HUES6 (cell line): ENCODE data around the gene COL25A1.

Experiments used
- H3K27ac ChIP-seq: 2 replicates; pipeline ENCODE4 v1.7.0; 2013; ENCODE audit warnings: low read depth, mild to moderate bottlenecking, low read length, inconsistent platforms
- H3K27me3 ChIP-seq: 2 replicates; pipeline ENCODE4 v1.6.1; 2013; ENCODE audit warnings: low read length; ENCODE audit not compliant: control insufficient read depth, insufficient read depth
- H3K36me3 ChIP-seq: 2 replicates; pipeline ENCODE4 v1.6.1; 2013; ENCODE audit warnings: low read length; ENCODE audit not compliant: control insufficient read depth, insufficient read depth
- H3K4me1 ChIP-seq: 2 replicates; pipeline ENCODE4 v1.6.1; 2013; ENCODE audit warnings: low read length; ENCODE audit not compliant: control insufficient read depth, insufficient read depth
- H3K4me3 ChIP-seq: 2 replicates; pipeline ENCODE4 v1.5.1; 2013; ENCODE audit warnings: low read depth, low read length
- H3K9ac ChIP-seq: one replicate; pipeline ENCODE4 v1.6.1; 2013; ENCODE audit warnings: mild to moderate bottlenecking, low read length
- H3K9me3 ChIP-seq: 2 replicates; pipeline ENCODE4 v1.6.1; 2013; ENCODE audit warnings: low read depth, low read length; ENCODE audit not compliant: control insufficient read depth, insufficient read depth

The COL25A1 gene

GRCh38 chr4:109290918-109291317 lies 11.5 kb downstream of the COL25A1 start:
- Histone ChIP-seq H3K27ac (no peak overlapping the region), H3K27me3 (no peaks in the 10 kb centered on the region), H3K4me3 (no peak overlapping the region), H3K36me3 (no peaks in the 10 kb centered on the region), H3K9ac (no peak overlapping the region), H3K4me1 (no peaks in the 10 kb centered on the region), H3K9me3 (no peaks in the 10 kb centered on the region)

DNA sequence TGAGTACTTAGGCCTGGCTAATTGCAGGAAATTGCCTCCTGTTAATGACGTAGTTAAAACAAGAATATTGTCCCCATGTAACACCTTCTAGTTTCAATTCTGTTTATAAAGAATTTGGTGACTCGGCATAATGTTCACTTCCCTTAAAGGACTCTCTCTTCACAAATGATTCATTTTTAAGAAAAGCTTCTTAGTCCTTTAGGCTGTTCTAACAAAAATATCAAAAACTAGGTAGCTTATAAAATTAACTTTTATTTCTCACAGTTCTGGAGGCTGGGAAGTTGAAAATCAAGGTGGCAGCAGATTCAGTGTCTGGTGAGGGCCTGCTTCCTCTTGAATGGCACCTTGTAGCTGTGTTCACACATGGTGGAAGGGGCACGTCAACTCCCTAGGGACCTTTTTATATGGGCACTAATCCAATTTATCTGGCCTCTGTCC lies 23.8 kb downstream of the COL25A1 start:
- no peaks in the 10 kb centered on the region for H3K36me3 ChIP-seq
- no peaks in the 10 kb centered on the region for H3K9me3 ChIP-seq
- peaks cover 6% of the 10 kb centered on the region; the same call in 1 of the 2 replicates for H3K4me1 ChIP-seq
- H3K9ac ChIP-seq: no peak overlapping the region
- no peaks in the 10 kb centered on the region for H3K27me3 ChIP-seq
- H3K27ac ChIP-seq: no peak overlapping the region
- H3K4me3 ChIP-seq: no peak overlapping the region

- no peaks in the 10 kb centered on the region for H3K27me3 ChIP-seq
- no peaks in the 10 kb centered on the region for H3K36me3 ChIP-seq
- no peak overlapping the region for H3K9ac ChIP-seq
- H3K4me3 ChIP-seq: no peak overlapping the region
- H3K4me1 ChIP-seq: peaks cover 6% of the 10 kb centered on the region; the same call in 1 of the 2 replicates
- H3K9me3 ChIP-seq: no peaks in the 10 kb centered on the region
- no peak overlapping the region for H3K27ac ChIP-seq
Measured at GRCh38 chr4:109276482-109277095, 25.9 kb downstream of the COL25A1 start.

DNA sequence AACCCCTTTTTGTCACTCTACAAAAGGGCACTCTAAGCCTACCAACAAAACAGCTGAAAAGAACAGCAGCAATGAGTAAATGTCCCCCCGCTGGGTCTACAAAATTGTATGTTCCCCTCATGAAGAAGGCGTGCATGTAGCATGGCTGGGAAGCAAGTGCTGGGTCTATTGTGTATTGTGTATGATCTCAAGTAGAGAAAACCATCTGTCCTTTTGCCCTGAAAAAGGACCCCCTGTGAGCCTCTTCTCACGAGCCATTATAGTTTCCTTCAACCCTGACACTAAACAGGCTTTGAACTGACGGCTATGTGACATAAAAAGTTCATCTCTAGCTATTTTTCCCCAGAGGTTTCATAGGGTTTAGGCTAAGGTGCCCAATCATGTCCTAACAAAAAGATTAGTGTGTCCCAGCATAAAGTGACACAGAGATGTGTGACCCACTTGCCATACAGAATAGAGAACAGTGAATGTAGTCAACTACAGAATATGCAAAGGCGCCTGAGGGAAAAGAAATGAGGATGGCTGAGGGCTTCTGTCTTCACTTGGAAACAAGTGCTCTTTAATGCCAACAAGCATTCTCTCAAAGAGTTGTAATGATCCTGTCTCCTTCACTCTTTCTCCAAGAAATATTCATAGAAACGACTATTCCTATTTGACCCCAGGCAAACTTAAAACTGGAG lies 27.3 kb downstream of the COL25A1 start:
- Histone ChIP-seq H3K36me3 (no peaks in the 10 kb centered on the region), H3K9me3 (no peaks in the 10 kb centered on the region), H3K27ac (no peak overlapping the region), H3K27me3 (no peaks in the 10 kb centered on the region), H3K4me1 (peaks cover 6% of the 10 kb centered on the region; the same call in 1 of the 2 replicates), H3K9ac (no peak overlapping the region), H3K4me3 (no peak overlapping the region)

DNA sequence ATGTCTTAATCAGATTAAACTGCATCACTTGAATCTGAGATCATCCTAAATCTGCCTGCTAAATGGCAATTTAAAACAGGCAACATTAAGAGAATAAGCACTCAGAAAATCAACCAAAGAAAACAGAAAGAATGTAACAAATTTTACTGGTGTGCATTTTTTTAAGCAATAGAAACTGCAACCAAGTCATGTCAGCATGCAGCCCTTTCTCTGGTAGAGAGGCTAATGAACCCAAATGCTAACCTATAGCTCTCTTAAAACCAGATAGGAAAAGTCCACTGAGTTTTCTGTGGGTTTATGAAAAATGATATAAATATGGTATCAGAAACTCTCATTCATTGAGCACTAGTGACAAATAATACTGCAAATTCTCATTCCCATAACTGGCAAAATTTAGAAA lies 35.6 kb downstream of the COL25A1 start:
- Histone ChIP-seq H3K27me3 (no peaks in the 10 kb centered on the region), H3K36me3 (no peaks in the 10 kb centered on the region), H3K9ac (no peak overlapping the region), H3K4me1 (no peaks in the 10 kb centered on the region), H3K27ac (no peak overlapping the region), H3K9me3 (no peaks in the 10 kb centered on the region), H3K4me3 (no peak overlapping the region)

GRCh38 chr4:109266236-109266635 lies 36.2 kb downstream of the COL25A1 start:
- Histone ChIP-seq H3K4me3 (no peak overlapping the region), H3K36me3 (no peaks in the 10 kb centered on the region), H3K9me3 (no peaks in the 10 kb centered on the region), H3K4me1 (no peaks in the 10 kb centered on the region), H3K9ac (no peak overlapping the region), H3K27ac (no peak overlapping the region), H3K27me3 (no peaks in the 10 kb centered on the region)

DNA sequence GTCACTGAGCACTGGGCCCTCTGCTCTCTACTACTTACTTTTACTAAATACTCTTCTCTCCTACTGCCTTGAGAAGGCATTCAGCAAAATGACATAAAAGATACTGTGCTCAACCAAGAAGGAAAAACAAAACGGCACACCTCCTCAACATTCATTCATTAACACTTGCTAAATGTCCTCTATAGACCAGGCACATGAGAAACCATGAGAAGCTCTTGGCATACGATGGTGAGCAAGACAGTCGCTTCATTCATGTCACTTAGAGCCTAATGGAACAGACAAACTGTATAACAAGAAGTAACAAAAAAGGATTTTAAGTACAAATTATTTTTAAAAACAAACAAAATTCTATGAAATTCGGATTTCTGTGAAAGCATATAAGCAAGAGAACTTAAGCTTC lies 38.7 kb downstream of the COL25A1 start:
- Histone ChIP-seq H3K4me1 (no peaks in the 10 kb centered on the region), H3K9me3 (no peaks in the 10 kb centered on the region), H3K9ac (no peak overlapping the region), H3K27ac (no peak overlapping the region), H3K4me3 (no peak overlapping the region), H3K27me3 (no peaks in the 10 kb centered on the region), H3K36me3 (no peaks in the 10 kb centered on the region)

DNA sequence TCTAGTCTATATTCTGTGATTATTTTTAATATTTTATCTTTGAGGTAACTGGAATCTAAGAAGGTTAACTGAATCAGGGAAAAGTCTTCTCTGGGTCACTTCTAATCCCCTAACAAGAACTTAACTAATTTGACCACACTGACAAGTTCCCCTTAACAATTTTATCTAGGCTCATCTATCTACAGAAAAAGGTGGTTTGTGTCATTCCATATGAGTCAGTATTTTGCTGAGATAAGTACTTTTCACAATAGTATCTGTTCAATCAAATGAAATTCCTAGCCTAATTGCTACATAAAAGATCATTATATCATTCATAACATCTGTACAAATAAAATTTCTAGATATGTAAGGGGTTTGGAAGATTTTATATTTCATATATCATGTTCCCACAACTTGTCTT lies 45.6 kb downstream of the COL25A1 start:
- H3K9me3 ChIP-seq: no peaks in the 10 kb centered on the region
- no peaks in the 10 kb centered on the region for H3K27me3 ChIP-seq
- H3K27ac ChIP-seq: no peak overlapping the region
- no peaks in the 10 kb centered on the region for H3K4me1 ChIP-seq
- H3K4me3 ChIP-seq: no peak overlapping the region
- H3K9ac ChIP-seq: no peak overlapping the region
- H3K36me3 ChIP-seq: no peaks in the 10 kb centered on the region

GRCh38 chr4:109254845-109255244 lies 47.6 kb downstream of the COL25A1 start:
- Histone ChIP-seq H3K9ac (no peak overlapping the region), H3K27me3 (no peaks in the 10 kb centered on the region), H3K36me3 (no peaks in the 10 kb centered on the region), H3K4me3 (no peak overlapping the region), H3K27ac (no peak overlapping the region), H3K9me3 (no peaks in the 10 kb centered on the region), H3K4me1 (no peaks in the 10 kb centered on the region)

GRCh38 chr4:109251396-109251795 lies 51.1 kb downstream of the COL25A1 start:
- no peak overlapping the region for H3K27ac ChIP-seq
- no peaks in the 10 kb centered on the region for H3K36me3 ChIP-seq
- H3K4me3 ChIP-seq: no peak overlapping the region
- H3K9ac ChIP-seq: no peak overlapping the region
- H3K4me1 ChIP-seq: no peaks in the 10 kb centered on the region
- H3K9me3 ChIP-seq: no peaks in the 10 kb centered on the region
- no peaks in the 10 kb centered on the region for H3K27me3 ChIP-seq

DNA sequence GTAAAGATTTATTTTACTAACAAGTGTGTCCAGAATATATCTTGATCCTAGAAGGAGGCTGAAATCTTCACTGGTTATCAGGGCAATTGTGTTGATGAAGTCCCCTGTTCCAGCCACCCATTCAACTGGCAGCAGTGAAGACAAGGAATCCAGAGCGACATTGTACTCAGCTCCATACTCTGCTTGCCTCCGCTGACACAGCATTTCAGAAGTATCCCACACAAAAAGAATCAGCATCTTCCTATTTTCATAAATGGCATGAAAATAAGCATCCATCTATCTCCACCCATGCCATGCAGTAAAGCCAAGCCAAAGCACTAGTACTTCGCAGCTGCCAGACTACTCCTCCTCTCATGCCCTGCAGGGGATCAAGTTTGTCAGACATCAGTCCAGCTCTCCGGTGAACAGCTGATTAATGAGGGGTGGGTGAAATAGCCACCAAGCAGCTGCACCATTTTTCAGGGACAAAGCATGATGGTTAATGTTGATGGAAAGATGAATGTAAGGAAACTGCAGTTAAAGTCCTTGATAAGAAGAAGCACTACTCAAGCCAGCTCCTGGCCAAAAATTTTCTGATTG lies 54.0 kb downstream of the COL25A1 start:
- Histone ChIP-seq H3K27me3 (no peaks in the 10 kb centered on the region), H3K9me3 (no peaks in the 10 kb centered on the region), H3K4me1 (no peaks in the 10 kb centered on the region), H3K27ac (no peak overlapping the region), H3K36me3 (no peaks in the 10 kb centered on the region), H3K9ac (no peak overlapping the region), H3K4me3 (no peak overlapping the region)
